MM.1S (cell line): ENCODE data around the gene ST6GALNAC1.

Source experiments
- CTCF ChIP-seq: fragments of 300-600 bp; sonication (generic); IDR thresholded peaks from 2 replicates; pipeline ENCODE4 v1.5.1; 2016; ENCODE audit warnings: antibody characterized with exemption, low read length, mixed read lengths
- EZH2phosphoT487 ChIP-seq: fragments of 300-600 bp; sonication (generic); IDR thresholded peaks from 2 replicates; pipeline ENCODE4 v1.6.1; 2018; ENCODE audit warnings: antibody characterized with exemption, low read length

GRCh38 chr17:76667786-76668453 is 24.4 kb upstream of the ST6GALNAC1 start:
- TF ChIP-seq CTCF (no peak), EZH2phosphoT487 (no peak)
